BJ (cell line): Measurements from ENCODE around the gene FUT2. TPM values are rescaled to one million over a fixed set of nuclear protein-coding genes. Genes with fewer than 3 reads are reported as not detected.
"Not testable (repeated sequence)": the region's sequence is repeated elsewhere in the genome, so short reads cannot be mapped to it uniquely, and the experiment has no call there.

Experiments
- CTCF ChIA-PET: fragments of 350-600 bp; formaldehyde crosslinking; extraction: SDS; loops from one replicate; lab custom pipeline; 2021; ENCODE audit warnings: antibody characterized with exemption, inconsistent platforms; lab: Yijun Ruan, JAX
- POLR2A ChIA-PET: fragments of 300-600 bp; sonication (Branson Sonifier 250); formaldehyde crosslinking; extraction: SDS; loops from one replicate; lab custom pipeline; 2021; ENCODE audit warnings: antibody characterized with exemption; lab: Charles Lee
- DNase-seq: peaks from one replicate; pipeline ENCODE4 v3.0.0-alpha.2; 2011; ENCODE audit warnings: low read depth
- H3K27me3 ChIP-seq: 2 replicates; pipeline ENCODE4 v1.6.0; 2011; ENCODE audit warnings: low read length; ENCODE audit not compliant: control insufficient read depth, insufficient read depth
- H3K36me3 ChIP-seq: 2 replicates; pipeline ENCODE4 v1.5.1; 2011; ENCODE audit warnings: low read length; ENCODE audit not compliant: control insufficient read depth, insufficient read depth
- H3K4me3 ChIP-seq: 2 replicates; pipeline ENCODE4 v1.5.1; 2011; ENCODE audit warnings: low read depth, mild to moderate bottlenecking, control low read depth, low read length
- polyA plus RNA-seq: library from polyadenylated mRNA; depleted of rRNA; stranded (reverse); fragments of >200 nt; gene quantifications from 2 replicates; pipeline ENCODE4 v1.2.3, GENCODE V29; 2011
- TF ChIP-seq, protein P1 (sequence below): IDR thresholded peaks from 2 replicates; pipeline ENCODE4 v1.5.1; 2011; ENCODE audit warnings: low read depth, mild to moderate bottlenecking, control low read depth, inconsistent platforms, low read length, moderate library complexity; ENCODE audit not compliant: insufficient read depth

The FUT2 gene
- polyA plus RNA-seq, 1 experiment, result not detected

DNA sequence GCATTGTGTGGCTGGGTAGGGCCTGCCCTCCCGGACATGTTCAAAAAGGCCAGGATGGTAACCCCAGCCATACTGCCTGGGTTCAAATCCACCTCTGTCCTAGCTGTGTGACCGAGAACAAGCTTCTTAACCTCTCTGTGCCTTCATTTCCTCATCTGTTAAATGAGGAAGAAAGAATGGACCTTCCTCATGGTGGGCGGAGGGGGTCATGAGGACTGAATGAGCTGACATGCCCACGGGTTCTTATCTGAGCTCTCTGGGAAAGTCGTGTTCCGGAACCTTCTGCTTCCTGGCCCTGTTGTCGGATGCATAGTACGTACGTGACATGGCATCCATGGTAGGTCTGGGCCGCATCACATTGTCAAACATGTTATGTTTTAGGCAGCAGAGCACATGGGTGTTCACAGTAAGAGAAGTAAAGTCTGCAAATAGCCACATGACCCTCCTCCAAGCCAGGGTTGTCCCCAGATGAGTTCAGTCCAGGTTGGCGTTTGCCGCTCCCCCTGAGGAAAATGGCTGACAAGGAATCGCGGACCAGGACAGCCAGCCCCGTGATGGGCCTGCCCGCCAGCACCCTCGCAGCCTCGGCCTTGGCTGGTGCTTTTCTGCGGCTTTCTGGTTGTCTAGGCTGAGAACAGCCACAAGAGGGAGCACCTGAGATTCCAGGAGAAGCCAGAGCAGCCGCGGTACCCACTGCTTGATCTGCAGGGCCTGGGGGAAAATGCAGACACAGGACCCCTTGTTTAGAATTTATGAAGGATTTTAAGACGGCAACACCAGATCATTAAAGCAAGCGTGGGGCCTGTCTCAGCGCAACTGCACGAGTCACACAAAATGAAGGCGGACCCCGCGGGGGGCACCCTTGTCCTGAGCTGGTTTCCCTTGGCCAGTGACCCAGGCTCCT is 20.6 kb upstream of the FUT2 start:
- ChIA-PET POLR2A (no interaction called here), CTCF (interaction anchor here (0.7 to 2.8 kb wide), 36 partner anchors 8 to 170 kb away, joined by 3 to 22 read pairs (median 4); partner anchors contain the start of genes CA11, FUT2, HSD17B14 and IZUMO1)
- peak; percentile 12 for DNase-seq
- no peaks in the 10 kb centered on the region for H3K36me3 ChIP-seq
- no peak overlapping the region for H3K4me3 ChIP-seq
- H3K27me3 ChIP-seq, result no peaks in the 10 kb centered on the region; the same call in 1 of the 2 replicates
- TF ChIP-seq, protein P1, sequence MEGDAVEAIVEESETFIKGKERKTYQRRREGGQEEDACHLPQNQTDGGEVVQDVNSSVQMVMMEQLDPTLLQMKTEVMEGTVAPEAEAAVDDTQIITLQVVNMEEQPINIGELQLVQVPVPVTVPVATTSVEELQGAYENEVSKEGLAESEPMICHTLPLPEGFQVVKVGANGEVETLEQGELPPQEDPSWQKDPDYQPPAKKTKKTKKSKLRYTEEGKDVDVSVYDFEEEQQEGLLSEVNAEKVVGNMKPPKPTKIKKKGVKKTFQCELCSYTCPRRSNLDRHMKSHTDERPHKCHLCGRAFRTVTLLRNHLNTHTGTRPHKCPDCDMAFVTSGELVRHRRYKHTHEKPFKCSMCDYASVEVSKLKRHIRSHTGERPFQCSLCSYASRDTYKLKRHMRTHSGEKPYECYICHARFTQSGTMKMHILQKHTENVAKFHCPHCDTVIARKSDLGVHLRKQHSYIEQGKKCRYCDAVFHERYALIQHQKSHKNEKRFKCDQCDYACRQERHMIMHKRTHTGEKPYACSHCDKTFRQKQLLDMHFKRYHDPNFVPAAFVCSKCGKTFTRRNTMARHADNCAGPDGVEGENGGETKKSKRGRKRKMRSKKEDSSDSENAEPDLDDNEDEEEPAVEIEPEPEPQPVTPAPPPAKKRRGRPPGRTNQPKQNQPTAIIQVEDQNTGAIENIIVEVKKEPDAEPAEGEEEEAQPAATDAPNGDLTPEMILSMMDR, result peak; percentile 92

DNA sequence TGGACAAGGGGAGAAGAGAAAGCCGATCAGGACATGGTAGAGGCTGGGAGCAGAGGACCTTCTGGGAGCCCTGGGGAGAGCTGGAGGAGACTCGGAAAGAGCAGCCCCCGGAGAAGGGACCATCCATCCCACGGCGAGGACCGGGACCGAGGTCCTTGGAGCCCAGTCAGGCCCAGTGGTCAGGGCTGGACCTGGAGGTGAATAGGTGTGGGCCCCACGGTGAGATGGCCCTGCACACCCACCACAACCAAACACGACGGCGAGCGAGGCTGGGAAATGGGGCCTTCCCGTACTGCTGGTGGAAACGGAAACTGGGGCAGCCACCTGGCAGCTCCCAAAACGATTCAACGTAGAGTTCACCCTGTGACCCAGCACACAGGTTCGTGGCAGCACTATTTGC is 19.3 kb upstream of the FUT2 start:
- TF ChIP-seq, protein P1, result no peak
- CTCF ChIA-PET, result interaction anchor here (0.6 to 2.6 kb wide), 9 partner anchors 9 to 294 kb away, joined by 3 to 13 read pairs (median 5); partner anchors contain the start of genes CA11 and FUT2
- POLR2A ChIA-PET, result no interaction called here
- no peaks in the 10 kb centered on the region; the same call in 1 of the 2 replicates for H3K27me3 ChIP-seq
- no peak for DNase-seq
- no peaks in the 10 kb centered on the region for H3K36me3 ChIP-seq
- no peak overlapping the region for H3K4me3 ChIP-seq

DNA sequence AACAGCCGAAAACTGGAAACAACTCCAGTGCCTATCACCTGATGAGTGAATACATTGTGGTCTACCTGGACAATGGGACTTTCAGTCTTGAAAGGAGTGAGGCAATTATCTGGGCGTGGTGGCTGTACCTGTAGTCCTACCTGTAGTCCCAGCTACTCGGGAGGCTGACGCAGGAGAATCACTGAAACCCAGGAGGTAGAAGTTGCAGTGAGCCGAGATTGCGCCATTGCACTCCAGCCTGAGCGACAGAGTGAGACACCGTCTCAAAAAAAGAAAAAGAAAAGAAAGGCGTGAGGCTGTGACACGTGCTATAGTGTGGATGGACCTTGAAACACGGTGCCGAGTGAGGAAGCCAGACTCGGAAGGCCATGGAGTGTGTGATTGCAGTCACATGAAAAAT is 18.9 kb upstream of the FUT2 start:
- no peak for DNase-seq
- no peaks in the 10 kb centered on the region; the same call in 1 of the 2 replicates for H3K27me3 ChIP-seq
- ChIA-PET POLR2A (no interaction called here), CTCF (interaction anchor here (0.6 to 2.0 kb wide), 5 partner anchors 10 to 294 kb away, joined by 3 to 13 read pairs (median 4); partner anchors contain the start of genes CA11 and FUT2)
- H3K4me3 ChIP-seq, result no peak overlapping the region
- TF ChIP-seq, protein P1, result no peak
- H3K36me3 ChIP-seq, result no peaks in the 10 kb centered on the region

DNA sequence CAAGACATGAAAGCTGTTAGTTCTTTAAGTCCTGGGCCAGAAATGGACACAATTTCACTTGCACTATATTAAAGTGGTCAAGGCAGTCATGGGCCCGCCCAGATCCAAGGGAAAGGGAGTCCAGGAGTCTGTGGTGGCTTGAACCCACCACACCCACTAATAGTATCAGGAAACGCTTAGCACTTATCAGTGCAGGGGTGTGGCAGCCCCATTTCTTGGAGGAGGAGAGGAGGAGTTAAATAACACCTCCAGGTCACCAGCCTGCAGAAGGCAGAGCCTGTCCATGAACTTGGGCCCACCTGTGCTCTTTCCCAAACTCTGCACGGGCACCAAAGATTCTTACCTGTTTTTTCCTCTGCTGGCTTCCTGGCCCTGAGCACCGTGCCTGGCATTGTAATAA is 17.6 kb upstream of the FUT2 start:
- no peak for DNase-seq
- H3K27me3 ChIP-seq, result no peaks in the 10 kb centered on the region; the same call in 1 of the 2 replicates
- ChIA-PET POLR2A (no interaction called here), CTCF (no interaction called here)
- no peak overlapping the region for H3K4me3 ChIP-seq
- no peaks in the 10 kb centered on the region for H3K36me3 ChIP-seq
- TF ChIP-seq, protein P1, result no peak

DNA sequence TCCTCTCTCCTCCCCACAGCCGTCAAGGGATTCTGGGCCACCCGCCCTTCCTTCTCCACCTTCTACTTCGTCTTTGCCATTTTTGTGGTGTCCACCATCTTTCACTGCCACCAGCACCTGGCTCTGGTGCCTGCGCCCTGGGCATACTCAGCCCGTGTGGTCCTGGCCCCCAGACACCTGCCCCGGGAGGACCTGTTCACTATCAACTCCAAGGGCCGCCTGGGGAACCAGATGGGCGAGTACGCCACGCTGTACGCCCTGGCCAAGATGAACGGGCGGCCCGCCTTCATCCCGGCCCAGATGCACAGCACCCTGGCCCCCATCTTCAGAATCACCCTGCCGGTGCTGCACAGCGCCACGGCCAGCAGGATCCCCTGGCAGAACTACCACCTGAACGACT is 15.8 kb upstream of the FUT2 start:
- H3K4me3 ChIP-seq, DNase-seq, POLR2A ChIA-PET, CTCF ChIA-PET, H3K27me3 ChIP-seq, H3K36me3 ChIP-seq: not testable (repeated sequence)
